ENCODE data around the gene OTOG.

Gene OTOG

GRCh38 chr11:17581732-17582053 is 34.6 kb downstream of the OTOG start:
- Histone ChIP-seq H3K36me3 (ENCODE audit: insufficient read depth, low read length) (no peaks in the 10 kb centered on the region), H3K27me3 (ENCODE audit: insufficient read depth, low read length, poor library complexity, severe bottlenecking) (no peaks in the 10 kb centered on the region), H3F3A (ENCODE audit: low read depth) (no peaks in the 10 kb centered on the region), H4K20me1 (ENCODE audit: insufficient read depth, low read length, poor library complexity, severe bottlenecking) (no peaks in the 10 kb centered on the region), H3K9ac (ENCODE audit: low read depth, low read length, poor library complexity, severe bottlenecking) (no peak overlapping the region), H2AFZ (ENCODE audit: low read length) (no peak overlapping the region), H3K4me3 (ENCODE audit: low read length, poor library complexity, severe bottlenecking) (no peak overlapping the region), H3K9me3 (ENCODE audit: insufficient read depth, low read depth, low read length) (no peaks in the 10 kb centered on the region), H3K4me2 (ENCODE audit: low read depth, low read length, poor library complexity, severe bottlenecking) (no peak overlapping the region), H3K79me2 (ENCODE audit: insufficient read depth, low read length) (no peaks in the 10 kb centered on the region), H3K9me2 (replicated peaks; ENCODE audit: low read depth, low read length) (no peaks in the 10 kb centered on the region), H3K4me1 (ENCODE audit: insufficient read depth, low read length, poor library complexity, severe bottlenecking) (no peaks in the 10 kb centered on the region)
- TF ChIP-seq CTCF (conservative IDR thresholded peaks at IDR 0.05; ENCODE audit: low read length) (no peak), EZH2phosphoT487 (IDR thresholded peaks at IDR 0.05; ENCODE audit: borderline replicate concordance) (no peak)

DNA sequence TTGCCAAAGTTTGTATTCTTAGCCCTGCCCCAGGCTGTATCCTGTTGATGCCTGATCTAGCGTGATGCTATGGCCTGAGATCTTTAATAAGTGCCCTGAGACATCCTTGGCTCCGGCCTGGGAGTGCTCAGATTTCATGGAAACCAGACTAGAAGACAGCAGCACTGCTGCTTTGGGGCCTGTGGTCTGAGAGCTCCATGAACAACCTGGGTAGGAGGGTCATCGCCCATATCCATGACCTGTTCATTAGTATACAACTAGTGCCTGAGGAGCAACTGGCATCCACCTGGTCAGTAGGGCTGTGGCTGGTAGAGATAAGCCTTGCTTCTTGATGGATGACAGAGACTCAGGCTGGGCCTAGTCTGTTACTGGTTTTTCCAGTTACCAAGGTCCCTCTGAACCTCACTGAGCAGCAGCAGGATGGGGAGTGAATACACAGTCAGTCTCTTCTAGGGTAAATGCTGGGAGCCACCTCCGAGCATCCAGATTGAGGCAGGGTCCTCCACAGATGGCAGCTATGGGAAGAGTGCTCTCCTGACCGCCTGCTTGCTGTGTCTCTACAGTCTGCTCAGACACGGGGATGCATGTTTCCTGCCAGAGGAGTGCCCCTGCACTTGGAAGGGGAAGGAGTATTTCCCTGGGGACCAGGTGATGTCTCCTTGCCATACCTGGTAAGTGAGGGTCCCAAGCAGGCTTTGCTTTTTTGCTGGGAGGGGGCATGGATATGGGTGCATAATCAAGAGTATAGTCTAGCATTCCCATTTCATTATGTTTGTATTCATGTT is 39.0 kb downstream of the OTOG start:
- Histone ChIP-seq H3K27me3 (ENCODE audit: insufficient read depth, low read length, poor library complexity, severe bottlenecking) (no peaks in the 10 kb centered on the region), H3K9me2 (replicated peaks; ENCODE audit: low read depth, low read length) (no peaks in the 10 kb centered on the region), H3K36me3 (ENCODE audit: insufficient read depth, low read length) (no peaks in the 10 kb centered on the region), H3K79me2 (ENCODE audit: insufficient read depth, low read length) (no peaks in the 10 kb centered on the region), H3K4me3 (ENCODE audit: low read length, poor library complexity, severe bottlenecking) (no peak overlapping the region), H3K4me1 (ENCODE audit: insufficient read depth, low read length, poor library complexity, severe bottlenecking) (no peaks in the 10 kb centered on the region), H2AFZ (ENCODE audit: low read length) (no peak overlapping the region), H3K9me3 (ENCODE audit: insufficient read depth, low read depth, low read length) (no peaks in the 10 kb centered on the region), H3K4me2 (ENCODE audit: low read depth, low read length, poor library complexity, severe bottlenecking) (no peak overlapping the region), H3F3A (ENCODE audit: low read depth) (no peaks in the 10 kb centered on the region), H4K20me1 (ENCODE audit: insufficient read depth, low read length, poor library complexity, severe bottlenecking) (no peaks in the 10 kb centered on the region), H3K9ac (ENCODE audit: low read depth, low read length, poor library complexity, severe bottlenecking) (no peak overlapping the region)
- TF ChIP-seq CTCF (conservative IDR thresholded peaks at IDR 0.05; ENCODE audit: low read length) (no peak), EZH2phosphoT487 (IDR thresholded peaks at IDR 0.05; ENCODE audit: borderline replicate concordance) (no peak)

- Histone ChIP-seq H3K4me3 (ENCODE audit: low read length, poor library complexity, severe bottlenecking) (no peak overlapping the region), H3K27me3 (ENCODE audit: insufficient read depth, low read length, poor library complexity, severe bottlenecking) (no peaks in the 10 kb centered on the region), H3K9me2 (replicated peaks; ENCODE audit: low read depth, low read length) (no peaks in the 10 kb centered on the region), H2AFZ (ENCODE audit: low read length) (no peak overlapping the region), H3K36me3 (ENCODE audit: insufficient read depth, low read length) (no peaks in the 10 kb centered on the region), H4K20me1 (ENCODE audit: insufficient read depth, low read length, poor library complexity, severe bottlenecking) (no peaks in the 10 kb centered on the region), H3K4me1 (ENCODE audit: insufficient read depth, low read length, poor library complexity, severe bottlenecking) (no peaks in the 10 kb centered on the region), H3K9ac (ENCODE audit: low read depth, low read length, poor library complexity, severe bottlenecking) (no peak overlapping the region), H3K4me2 (ENCODE audit: low read depth, low read length, poor library complexity, severe bottlenecking) (no peak overlapping the region), H3K79me2 (ENCODE audit: insufficient read depth, low read length) (no peaks in the 10 kb centered on the region), H3F3A (ENCODE audit: low read depth) (no peaks in the 10 kb centered on the region), H3K9me3 (ENCODE audit: insufficient read depth, low read depth, low read length) (no peaks in the 10 kb centered on the region)
- TF ChIP-seq CTCF (conservative IDR thresholded peaks at IDR 0.05; ENCODE audit: low read length) (no peak), EZH2phosphoT487 (IDR thresholded peaks at IDR 0.05; ENCODE audit: borderline replicate concordance) (no peak)
Observed at GRCh38 chr11:17588166-17588565, 41.1 kb downstream of the OTOG start.
